Measurements from ENCODE around the gene ENG. TPM values are rescaled to one million over a fixed set of nuclear protein-coding genes. Genes with fewer than 3 reads are reported as not detected.
"Not testable (repeated sequence)": the region's sequence is repeated elsewhere in the genome, so short reads cannot be mapped to it uniquely, and the experiment has no call there.

The ENG gene
- total RNA-seq, 3 donors from 2014 or later = 18.3 to 35.5 (median 34.8) TPM

- DNase-seq (no peak), ATAC-seq (peak; percentile 21)
- Histone ChIP-seq H3K9me3 (no peaks in the 10 kb centered on the region), H3K4me3 (no peak overlapping the region), H3K4me1 (ENCODE audit: low read depth) (no peaks in the 10 kb centered on the region), H3K36me3 (ENCODE audit: low read depth) (peaks cover 11% of the 10 kb centered on the region)
- TF ChIP-seq, protein P1, sequence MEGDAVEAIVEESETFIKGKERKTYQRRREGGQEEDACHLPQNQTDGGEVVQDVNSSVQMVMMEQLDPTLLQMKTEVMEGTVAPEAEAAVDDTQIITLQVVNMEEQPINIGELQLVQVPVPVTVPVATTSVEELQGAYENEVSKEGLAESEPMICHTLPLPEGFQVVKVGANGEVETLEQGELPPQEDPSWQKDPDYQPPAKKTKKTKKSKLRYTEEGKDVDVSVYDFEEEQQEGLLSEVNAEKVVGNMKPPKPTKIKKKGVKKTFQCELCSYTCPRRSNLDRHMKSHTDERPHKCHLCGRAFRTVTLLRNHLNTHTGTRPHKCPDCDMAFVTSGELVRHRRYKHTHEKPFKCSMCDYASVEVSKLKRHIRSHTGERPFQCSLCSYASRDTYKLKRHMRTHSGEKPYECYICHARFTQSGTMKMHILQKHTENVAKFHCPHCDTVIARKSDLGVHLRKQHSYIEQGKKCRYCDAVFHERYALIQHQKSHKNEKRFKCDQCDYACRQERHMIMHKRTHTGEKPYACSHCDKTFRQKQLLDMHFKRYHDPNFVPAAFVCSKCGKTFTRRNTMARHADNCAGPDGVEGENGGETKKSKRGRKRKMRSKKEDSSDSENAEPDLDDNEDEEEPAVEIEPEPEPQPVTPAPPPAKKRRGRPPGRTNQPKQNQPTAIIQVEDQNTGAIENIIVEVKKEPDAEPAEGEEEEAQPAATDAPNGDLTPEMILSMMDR (IDR thresholded peaks at IDR 0.05) = no peak
- intact Hi-C loops (cut with DNase I, micrococcal nuclease) = no loop called here
Observed at GRCh38 chr9:127884427-127884911, 30.0 kb upstream of the ENG start.

GRCh38 chr9:127883959-127884358 lies 29.5 kb upstream of the ENG start:
- ATAC-seq = no peak
- intact Hi-C loops (cut with DNase I, micrococcal nuclease) = no loop called here
- TF ChIP-seq, protein P1 (IDR thresholded peaks at IDR 0.05) = no peak
- Histone ChIP-seq H3K4me1 (ENCODE audit: low read depth) (no peaks in the 10 kb centered on the region), H3K4me3 (no peak overlapping the region), H3K9me3 (no peaks in the 10 kb centered on the region), H3K36me3 (ENCODE audit: low read depth) (peaks cover 11% of the 10 kb centered on the region)
- DNase-seq = no peak

DNA sequence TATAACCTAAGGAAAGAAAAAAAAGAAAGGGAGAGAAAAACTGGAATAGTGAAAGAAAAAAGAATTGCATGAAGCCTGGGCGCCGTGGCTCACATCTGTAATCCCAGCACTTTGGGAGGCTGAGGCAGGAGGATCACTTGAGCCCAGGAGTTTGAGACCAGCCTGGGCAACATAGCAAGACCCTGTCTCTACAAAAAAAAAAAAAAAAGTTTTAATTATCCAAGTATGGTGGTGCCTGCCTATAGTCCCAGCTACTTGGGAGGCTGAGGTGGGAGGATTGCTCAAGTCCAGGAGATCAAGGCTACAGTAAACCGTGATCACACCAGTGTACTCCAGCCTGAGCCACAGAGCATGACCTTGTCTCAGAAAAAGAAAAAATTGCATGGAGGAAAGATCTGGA lies 27.3 kb upstream of the ENG start:
- H3K4me1 ChIP-seq (ENCODE audit: low read depth) = peaks cover 12% of the 10 kb centered on the region
- DNase-seq; H3K4me3 ChIP-seq; H3K9me3 ChIP-seq; intact Hi-C loops (cut with DNase I, micrococcal nuclease); H3K36me3 ChIP-seq (ENCODE audit: low read depth); ATAC-seq: not testable (repeated sequence)

- Histone ChIP-seq H3K36me3 (ENCODE audit: low read depth) (no peaks in the 10 kb centered on the region), H3K4me3 (no peak overlapping the region), H3K4me1 (ENCODE audit: low read depth) (peaks cover 22% of the 10 kb centered on the region), H3K9me3 (no peaks in the 10 kb centered on the region)
- intact Hi-C loops (cut with DNase I, micrococcal nuclease) = no loop called here
- ATAC-seq = no peak
- no peak for DNase-seq
- TF ChIP-seq, protein P1 (IDR thresholded peaks at IDR 0.05) = no peak
Observed at GRCh38 chr9:127880143-127880542, 25.7 kb upstream of the ENG start.

DNA sequence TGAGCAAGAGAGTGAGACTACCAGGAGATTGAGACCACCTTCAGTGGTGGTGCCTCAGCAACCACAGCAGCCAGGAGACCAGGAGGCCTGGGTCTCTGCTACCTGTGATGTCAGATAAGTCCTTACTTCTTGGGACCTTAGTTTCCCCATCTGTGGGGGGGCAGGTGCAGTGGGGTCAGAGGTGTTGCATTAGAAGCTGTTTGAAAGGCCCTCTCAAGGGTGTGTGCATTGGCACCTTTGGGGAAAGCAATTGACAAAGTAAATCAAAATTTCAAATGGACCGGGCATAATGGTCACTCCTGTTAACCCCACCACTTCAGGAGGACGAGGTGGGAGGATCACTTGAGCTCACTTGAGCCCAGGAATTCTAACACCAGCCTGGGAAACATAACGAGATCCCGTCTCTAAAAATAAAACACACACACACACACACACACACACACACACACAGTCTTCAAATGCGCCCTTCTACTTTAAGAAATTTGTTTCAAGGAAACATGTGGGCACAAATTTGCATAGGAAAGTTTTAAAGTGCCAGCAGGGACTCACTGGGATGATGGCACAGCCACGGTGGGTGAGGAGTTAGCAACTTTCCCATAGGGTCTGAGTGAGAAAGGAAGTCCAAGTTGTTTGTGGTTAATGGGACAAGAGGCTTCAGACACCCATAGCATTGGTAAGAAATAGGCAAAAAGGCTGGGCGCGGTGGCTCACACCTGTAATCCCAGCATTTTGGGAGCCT lies 24.4 kb upstream of the ENG start:
- Histone ChIP-seq H3K4me1 (ENCODE audit: low read depth) (peaks cover 29% of the 10 kb centered on the region), H3K9me3 (no peaks in the 10 kb centered on the region), H3K36me3 (ENCODE audit: low read depth) (no peaks in the 10 kb centered on the region), H3K4me3 (no peak overlapping the region)
- no peak for ATAC-seq
- no peak for DNase-seq
- intact Hi-C loops (cut with DNase I, micrococcal nuclease) = loop anchor here in 1 of 2 donors (10.0 kb wide), 1 partner anchor 144 kb away; the partner anchor contains the start of gene TOR2A
- TF ChIP-seq, protein P1 (IDR thresholded peaks at IDR 0.05) = no peak

DNA sequence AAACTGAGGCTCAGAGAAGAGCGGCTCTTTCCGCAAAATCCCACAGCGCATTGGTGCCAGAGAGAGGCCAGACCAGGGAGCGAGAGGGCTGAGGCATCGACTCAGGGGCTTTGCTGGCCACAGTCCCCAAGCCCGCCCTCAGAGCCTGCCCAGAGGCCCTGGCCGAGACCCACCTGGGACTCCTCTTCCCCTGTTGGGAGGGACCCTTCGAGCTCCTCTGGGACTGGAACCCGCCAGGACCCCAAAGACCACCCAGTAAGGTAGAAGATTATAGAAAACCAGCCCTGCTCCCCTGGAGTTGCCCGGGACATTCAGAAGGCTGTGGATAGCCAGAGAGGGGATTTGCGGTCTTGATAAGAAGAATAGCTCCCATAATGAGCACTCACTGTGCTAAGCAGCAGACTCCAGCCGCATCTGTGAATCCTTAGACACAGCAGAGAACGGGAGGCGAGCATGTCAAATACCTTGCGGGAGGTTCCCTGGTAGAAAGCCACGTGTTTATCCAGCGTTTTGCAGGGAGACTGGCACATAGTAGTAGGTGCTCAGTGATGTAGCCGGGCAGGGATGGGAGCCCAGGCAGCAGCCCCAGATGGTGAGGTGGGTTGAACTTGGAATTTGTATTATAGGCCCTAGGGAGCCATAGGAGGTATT lies 23.7 kb upstream of the ENG start:
- no peaks in the 10 kb centered on the region for H3K36me3 ChIP-seq (ENCODE audit: low read depth)
- TF ChIP-seq, protein P1 (IDR thresholded peaks at IDR 0.05) = no peak
- DNase-seq = peak in 2 of 3 donors; percentile 33 to 51
- H3K4me3 ChIP-seq = no peak overlapping the region
- intact Hi-C loops (cut with DNase I, micrococcal nuclease) = loop anchor here in 1 of 2 donors (10.0 kb wide), 1 partner anchor 143 kb away; the partner anchor contains the start of gene TOR2A
- peaks cover 32% of the 10 kb centered on the region for H3K4me1 ChIP-seq (ENCODE audit: low read depth)
- no peaks in the 10 kb centered on the region for H3K9me3 ChIP-seq
- no peak for ATAC-seq

Data from mucosa of descending colon (tissue), 3 donors.